Glutamatergic neuron (in vitro differentiated cells): Measurements from ENCODE around the gene LRRC51. TPM values are rescaled to one million over a fixed set of nuclear protein-coding genes. Genes with fewer than 3 reads are reported as not detected.

Source experiments
- DNase-seq: peaks from one replicate; pipeline ENCODE4 v3.0.0; 2022
- H3K27ac Mint-ChIP-seq: one replicate; pipeline ENCODE4 v1.8.0; 2020; ENCODE audit warnings: mild to moderate bottlenecking, mixed read lengths, inconsistent platforms; ENCODE audit not compliant: unreplicated experiment
- H3K27me3 Mint-ChIP-seq: one replicate; pipeline ENCODE4 v1.8.0; 2020; ENCODE audit warnings: mild to moderate bottlenecking, moderate library complexity, mixed read lengths, inconsistent platforms; ENCODE audit not compliant: unreplicated experiment
- H3K36me3 Mint-ChIP-seq: one replicate; pipeline ENCODE4 v1.8.0; 2020; ENCODE audit warnings: mild to moderate bottlenecking, mixed read lengths, inconsistent platforms; ENCODE audit not compliant: unreplicated experiment
- H3K4me1 Mint-ChIP-seq: one replicate; pipeline ENCODE4 v1.8.0; 2020; ENCODE audit warnings: mild to moderate bottlenecking, low read depth, mixed read lengths, inconsistent platforms; ENCODE audit not compliant: unreplicated experiment
- H3K4me3 Mint-ChIP-seq: one replicate; pipeline ENCODE4 v1.8.0; 2020; ENCODE audit warnings: mild to moderate bottlenecking, mixed read lengths, inconsistent platforms; ENCODE audit not compliant: unreplicated experiment
- H3K9me3 Mint-ChIP-seq: one replicate; pipeline ENCODE4 v1.8.0; 2020; ENCODE audit warnings: mild to moderate bottlenecking, moderate library complexity, mixed read lengths, inconsistent platforms; ENCODE audit not compliant: unreplicated experiment
- total RNA-seq: library from RNA; stranded (reverse); fragmentation: NEBNext Ultra II Directional; extraction: Animal tissue kit (Norgen Biotek cat#: 25700); gene quantifications from one replicate; pipeline ENCODE4 v1.2.1, GENCODE V29; 2021; ENCODE audit not compliant: unreplicated experiment
- TF ChIP-seq, protein P1 (sequence below): fragments of 200-600 bp; sonication (generic); IDR thresholded peaks from one replicate; pipeline ENCODE4 v1.5.0; 2021; ENCODE audit not compliant: partially characterized antibody, unreplicated experiment

Gene LRRC51
- total RNA-seq, 1 donor from 2014 or later: 8.3 TPM

DNA sequence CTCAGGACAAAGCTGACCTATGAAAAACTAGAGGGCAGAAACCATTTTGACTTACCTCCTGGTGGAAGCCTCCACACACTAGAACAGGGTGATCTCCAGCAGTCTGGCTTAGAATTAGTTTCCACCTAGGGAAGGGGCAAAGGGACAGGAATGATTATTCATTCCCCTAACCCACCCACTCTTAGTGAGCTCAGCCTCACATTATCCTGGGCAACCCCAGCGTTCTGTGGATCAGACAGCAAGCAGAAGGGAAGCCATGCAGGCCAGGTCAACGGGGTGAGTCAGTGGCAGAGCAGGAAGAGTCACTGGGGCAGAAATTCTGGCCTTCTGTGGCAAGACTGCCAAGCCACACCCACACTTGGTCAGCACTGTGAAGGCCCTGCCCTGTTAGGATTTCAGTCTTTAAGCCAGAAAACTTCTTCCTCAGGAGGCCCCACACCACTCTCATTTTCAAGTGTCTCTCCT is 10.8 kb upstream of the LRRC51 start:
- Mint-ChIP-seq H3K9me3 (peaks cover 3% of the 10 kb centered on the region), H3K36me3 (no peaks in the 10 kb centered on the region), H3K27ac (no peak overlapping the region), H3K4me3 (no peak overlapping the region), H3K27me3 (peaks cover 2% of the 10 kb centered on the region), H3K4me1 (peaks cover 20% of the 10 kb centered on the region)
- TF ChIP-seq, protein P1, sequence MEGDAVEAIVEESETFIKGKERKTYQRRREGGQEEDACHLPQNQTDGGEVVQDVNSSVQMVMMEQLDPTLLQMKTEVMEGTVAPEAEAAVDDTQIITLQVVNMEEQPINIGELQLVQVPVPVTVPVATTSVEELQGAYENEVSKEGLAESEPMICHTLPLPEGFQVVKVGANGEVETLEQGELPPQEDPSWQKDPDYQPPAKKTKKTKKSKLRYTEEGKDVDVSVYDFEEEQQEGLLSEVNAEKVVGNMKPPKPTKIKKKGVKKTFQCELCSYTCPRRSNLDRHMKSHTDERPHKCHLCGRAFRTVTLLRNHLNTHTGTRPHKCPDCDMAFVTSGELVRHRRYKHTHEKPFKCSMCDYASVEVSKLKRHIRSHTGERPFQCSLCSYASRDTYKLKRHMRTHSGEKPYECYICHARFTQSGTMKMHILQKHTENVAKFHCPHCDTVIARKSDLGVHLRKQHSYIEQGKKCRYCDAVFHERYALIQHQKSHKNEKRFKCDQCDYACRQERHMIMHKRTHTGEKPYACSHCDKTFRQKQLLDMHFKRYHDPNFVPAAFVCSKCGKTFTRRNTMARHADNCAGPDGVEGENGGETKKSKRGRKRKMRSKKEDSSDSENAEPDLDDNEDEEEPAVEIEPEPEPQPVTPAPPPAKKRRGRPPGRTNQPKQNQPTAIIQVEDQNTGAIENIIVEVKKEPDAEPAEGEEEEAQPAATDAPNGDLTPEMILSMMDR: no peak
- no peak for DNase-seq

DNA sequence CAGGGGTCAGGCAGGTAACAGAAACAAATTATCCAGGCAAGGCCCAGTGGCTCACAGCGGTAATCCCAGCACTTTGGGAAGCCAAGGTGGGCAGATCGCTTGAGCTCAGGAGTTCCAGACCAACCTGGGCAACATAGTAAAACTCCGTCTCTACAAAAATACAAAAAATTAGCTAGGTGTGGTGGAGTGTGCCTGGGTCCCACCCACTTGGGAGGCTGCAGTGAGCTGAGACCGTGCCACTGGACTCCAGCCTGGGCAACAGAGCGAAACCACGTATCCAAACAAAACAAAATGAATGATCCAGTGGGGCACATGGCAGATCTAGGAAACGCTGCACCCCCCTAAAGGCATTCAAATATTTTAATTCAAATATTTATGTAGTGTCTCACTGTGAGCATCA is 10.2 kb upstream of the LRRC51 start:
- no peaks in the 10 kb centered on the region for H3K36me3 Mint-ChIP-seq
- H3K27me3 Mint-ChIP-seq: peaks cover 2% of the 10 kb centered on the region
- DNase-seq: no peak
- H3K27ac Mint-ChIP-seq: no peak overlapping the region
- H3K4me1 Mint-ChIP-seq: peaks cover 20% of the 10 kb centered on the region
- TF ChIP-seq, protein P1: no peak
- no peak overlapping the region for H3K4me3 Mint-ChIP-seq
- peaks cover 3% of the 10 kb centered on the region for H3K9me3 Mint-ChIP-seq

DNA sequence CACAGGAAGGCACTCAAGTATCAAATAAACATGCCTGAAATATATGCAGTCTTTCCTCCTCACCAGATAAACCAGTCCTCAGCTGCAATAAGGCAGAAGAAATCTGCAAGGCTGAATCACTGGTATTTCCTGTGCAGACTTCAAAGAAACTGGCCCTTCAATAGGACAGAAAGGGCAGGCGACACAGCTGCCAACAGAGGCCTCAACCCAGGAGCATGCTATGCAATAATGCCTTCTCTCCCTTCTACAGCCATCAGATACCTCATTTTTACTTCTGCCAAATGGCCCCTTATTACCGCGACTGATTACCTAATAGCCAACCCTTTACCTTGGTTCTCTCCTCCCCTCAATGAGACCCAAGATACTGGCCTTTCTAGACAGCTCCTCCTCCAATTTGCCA is 8.3 kb upstream of the LRRC51 start:
- Mint-ChIP-seq H3K4me1 (peaks cover 16% of the 10 kb centered on the region), H3K4me3 (no peak overlapping the region)

DNA sequence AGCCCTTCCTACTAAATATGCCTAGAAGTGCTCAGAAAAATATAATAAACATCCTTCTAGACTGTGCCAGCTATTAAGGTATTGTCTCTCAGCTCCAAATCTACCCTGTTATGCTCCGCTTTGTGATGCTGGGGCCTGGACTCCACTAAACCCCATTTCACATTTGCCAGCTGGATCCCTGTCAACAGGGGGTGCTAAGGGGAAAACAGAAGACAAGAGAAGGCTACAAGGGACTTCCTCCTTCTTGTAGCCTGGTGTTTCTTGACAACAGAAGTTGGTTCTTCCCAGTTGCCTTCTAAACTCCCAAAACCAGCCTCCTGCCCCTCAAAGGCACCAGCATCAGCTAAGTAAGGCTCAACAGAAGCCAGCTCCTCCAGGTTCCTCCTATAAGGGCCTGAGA is 5.5 kb upstream of the LRRC51 start:
- Mint-ChIP-seq H3K27me3 (peaks cover 4% of the 10 kb centered on the region), H3K4me1 (peaks cover 12% of the 10 kb centered on the region), H3K36me3 (no peaks in the 10 kb centered on the region), H3K4me3 (no peak overlapping the region), H3K27ac (no peak overlapping the region), H3K9me3 (peaks cover 5% of the 10 kb centered on the region)
- DNase-seq: no peak
- TF ChIP-seq, protein P1: no peak

More for the DNA sequence above, 8.3 kb upstream of the LRRC51 start:
- H3K36me3 Mint-ChIP-seq: no peaks in the 10 kb centered on the region
- H3K27ac Mint-ChIP-seq: no peak overlapping the region
- no peak for DNase-seq
- peaks cover 2% of the 10 kb centered on the region for H3K27me3 Mint-ChIP-seq
- H3K9me3 Mint-ChIP-seq: no peaks in the 10 kb centered on the region
- TF ChIP-seq, protein P1: no peak

DNA sequence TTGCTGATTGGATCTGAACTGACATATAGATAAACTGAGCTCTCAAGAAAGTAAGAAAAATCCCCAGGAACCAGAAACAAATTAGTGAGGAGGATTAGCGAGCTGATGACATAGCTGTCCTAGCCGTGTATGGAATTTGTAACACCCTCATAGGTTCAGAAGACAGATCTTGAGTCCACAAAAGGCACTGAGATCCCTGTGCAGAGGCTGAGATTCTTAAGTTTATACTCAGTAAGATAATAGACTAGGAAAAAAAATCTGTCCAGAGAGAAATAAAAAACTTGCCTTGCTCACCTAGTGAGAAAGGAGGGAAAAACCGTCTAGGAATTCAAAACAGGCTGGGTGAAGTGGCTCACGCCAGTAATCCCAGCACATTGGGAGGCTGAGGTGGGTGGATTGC is 4.9 kb upstream of the LRRC51 start:
- H3K27me3 Mint-ChIP-seq: peaks cover 4% of the 10 kb centered on the region
- DNase-seq: no peak
- H3K4me3 Mint-ChIP-seq: no peak overlapping the region
- no peak overlapping the region for H3K27ac Mint-ChIP-seq
- H3K4me1 Mint-ChIP-seq: peaks cover 10% of the 10 kb centered on the region
- TF ChIP-seq, protein P1: no peak
- H3K9me3 Mint-ChIP-seq: peaks cover 5% of the 10 kb centered on the region
- H3K36me3 Mint-ChIP-seq: no peaks in the 10 kb centered on the region
